EL (cell line): ENCODE measurements around the gene GAR1.
"Not testable (repeated sequence)": the region's sequence is repeated elsewhere in the genome, so short reads cannot be mapped to it uniquely, and the experiment has no call there.

Source experiments
- DNase-seq: peaks from one replicate; pipeline ENCODE4 v3.0.0-alpha.2; 2016

GAR1 gene

DNA sequence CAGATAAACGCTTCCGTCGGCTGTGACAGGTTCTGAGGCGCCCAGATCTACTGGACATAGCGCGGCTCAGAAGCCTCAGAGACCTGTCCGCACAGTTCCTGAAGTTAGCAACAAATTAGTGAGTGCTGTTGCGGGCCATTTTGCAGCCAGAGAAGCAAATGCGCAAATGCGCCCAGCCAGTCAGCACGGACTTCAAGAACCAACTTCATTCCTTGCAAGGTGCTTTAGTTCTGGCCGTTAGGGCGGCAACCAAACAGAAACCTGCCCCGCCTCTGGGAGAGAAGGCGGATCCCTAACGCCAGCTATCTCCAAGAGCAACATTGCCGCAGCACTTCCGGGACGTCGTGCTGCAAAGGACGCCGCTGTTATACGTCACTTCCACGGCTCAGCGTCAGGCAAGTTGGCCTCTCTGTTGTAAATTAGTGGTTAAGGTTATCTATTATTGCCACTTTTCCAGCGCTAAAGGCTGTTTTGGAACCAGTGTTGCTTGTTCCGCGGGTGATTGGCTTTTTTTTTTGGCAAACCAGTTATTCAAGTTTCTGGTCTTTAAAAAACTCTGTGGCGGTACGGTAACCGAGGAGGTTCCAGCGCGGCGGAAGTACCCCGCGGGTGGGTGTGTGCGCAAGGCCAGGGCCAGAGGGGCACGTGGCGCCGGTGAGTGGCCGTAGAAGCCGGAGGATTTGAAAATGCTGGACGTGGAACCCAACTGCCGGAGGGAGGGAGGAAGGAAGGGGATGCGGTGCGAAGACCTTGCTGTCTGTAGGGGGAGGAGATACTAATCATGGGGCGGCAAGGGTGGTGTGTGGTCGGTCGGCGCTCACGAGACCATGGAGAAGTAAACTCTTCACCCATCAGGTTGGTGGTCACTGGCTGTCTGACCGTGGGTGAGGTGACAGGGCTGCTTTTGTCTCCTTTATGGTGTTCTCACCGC lies at the start of gene GAR1:
Gene GAR1 (plus strand): TSS at position 612 of the 931 bp plus-strand sequence. CDS start 403 bp downstream, outside the sequence.
- DNase-seq = peak; percentile 92

DNA sequence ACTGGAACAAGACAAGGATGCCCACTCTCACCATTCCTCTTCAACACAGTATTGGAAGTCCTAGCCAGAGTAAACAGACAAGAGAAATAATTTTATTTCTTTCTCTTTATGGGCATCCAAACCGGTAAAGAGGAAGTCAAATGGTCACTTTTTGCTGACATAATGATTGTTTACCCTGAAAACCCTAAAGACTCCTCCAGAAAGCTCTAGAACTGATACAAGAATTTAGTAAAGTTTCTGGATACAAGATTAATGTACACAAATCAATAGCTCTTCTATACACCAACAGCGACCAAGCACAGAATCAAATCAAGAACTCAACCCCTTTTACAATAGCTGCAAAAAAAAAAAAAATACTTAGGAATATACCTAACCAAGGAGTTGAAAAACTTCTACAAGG lies 33.5 kb upstream of the GAR1 start:
- DNase-seq = not testable (repeated sequence)

DNA sequence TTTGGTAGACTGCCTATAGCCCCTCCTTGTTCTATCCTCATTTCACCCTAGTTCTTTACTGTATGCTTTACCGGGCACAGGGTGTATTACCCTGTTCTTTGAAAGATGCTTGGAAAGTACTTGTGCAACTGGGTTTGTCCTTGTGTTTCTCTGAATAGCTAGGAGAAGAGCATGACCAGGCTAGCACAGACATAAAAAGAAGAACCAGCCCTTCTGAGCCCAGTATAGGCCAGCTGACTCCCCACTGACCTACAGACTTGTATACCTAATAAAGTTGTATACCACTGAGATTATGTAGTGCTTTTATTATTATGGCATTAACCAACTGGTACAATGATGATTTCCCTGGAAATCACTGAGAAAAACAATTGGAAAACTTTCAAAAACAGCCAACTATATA lies 28.7 kb upstream of the GAR1 start:
- DNase-seq = no peak

- DNase-seq = no peak
These were observed 27.8 kb upstream of the GAR1 start for GRCh38 chr4:109787807-109788206.

- no peak for DNase-seq
These were observed 20.5 kb upstream of the GAR1 start for GRCh38 chr4:109795059-109795458.

GRCh38 chr4:109798866-109799265 lies 16.7 kb upstream of the GAR1 start:
- no peak for DNase-seq

GRCh38 chr4:109801099-109801789 lies 14.3 kb upstream of the GAR1 start:
- no peak for DNase-seq

- peak; percentile 49 for DNase-seq
These were observed 13.7 kb upstream of the GAR1 start, which contains the start of gene CFI for GRCh38 chr4:109801895-109802319. Gene CFI, minus strand, starts transcription at chr4:109801999. Its CDS starts 28 bp downstream, at chr4:109801971.

GRCh38 chr4:109803924-109804571 lies 11.5 kb upstream of the GAR1 start:
- peak; percentile 50 for DNase-seq

GRCh38 chr4:109809655-109810054 lies 5.9 kb upstream of the GAR1 start:
- DNase-seq = no peak

- no peak for DNase-seq
These were observed 4.8 kb upstream of the GAR1 start for GRCh38 chr4:109810552-109811387.

DNA sequence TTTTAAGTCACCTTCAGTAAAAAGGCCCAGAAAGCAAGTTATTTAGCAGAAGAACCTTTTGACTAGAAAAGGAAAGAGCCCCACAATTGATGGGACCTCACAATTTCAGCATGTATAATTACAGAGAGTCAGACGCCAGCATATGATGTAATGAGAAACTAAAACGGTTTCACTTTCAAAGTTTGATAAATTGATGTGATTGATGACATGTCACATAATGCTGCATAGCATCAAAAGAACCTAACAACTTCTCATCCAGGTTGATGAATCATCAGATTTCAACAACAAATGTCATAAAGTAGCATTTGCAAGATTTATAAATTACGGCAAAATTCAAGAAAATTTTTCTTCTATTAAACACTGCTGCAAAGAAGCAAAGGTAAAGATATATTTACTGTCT lies 3.9 kb upstream of the GAR1 start:
- no peak for DNase-seq

- no peak for DNase-seq
These were observed 500 bp downstream of the GAR1 start for GRCh38 chr4:109816082-109816442.

DNA sequence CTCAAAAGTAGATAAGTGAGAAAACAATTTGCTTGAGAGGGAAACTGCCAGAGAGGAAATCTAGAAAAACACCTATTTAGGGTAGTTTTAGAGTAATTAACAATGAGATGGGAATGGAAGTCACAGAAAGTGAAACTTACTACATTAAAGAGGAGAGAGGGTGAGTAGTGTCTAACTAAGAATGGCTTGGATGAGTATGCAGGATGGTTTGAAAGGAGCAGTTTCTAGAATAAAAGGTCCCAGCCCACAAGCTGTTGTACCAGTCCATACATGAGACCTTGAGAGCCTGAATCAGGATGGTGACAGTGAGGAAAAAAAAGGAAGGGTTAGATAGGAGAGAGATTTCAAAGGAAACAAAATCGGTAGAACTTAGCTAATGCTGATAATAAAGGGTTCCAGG lies 1.3 kb downstream of the GAR1 start:
- DNase-seq = no peak

GRCh38 chr4:109818268-109818667 lies 2.7 kb downstream of the GAR1 start:
- no peak for DNase-seq

GRCh38 chr4:109820563-109820962 lies 5.0 kb downstream of the GAR1 start:
- no peak for DNase-seq

GRCh38 chr4:109821185-109821584 lies 5.6 kb downstream of the GAR1 start:
- no peak for DNase-seq

GRCh38 chr4:109826719-109827118 lies 11.2 kb downstream of the GAR1 start:
- no peak for DNase-seq

GRCh38 chr4:109827672-109828071 lies 12.1 kb downstream of the GAR1 start, which contains the start of gene RRH:
Gene RRH, plus strand, starts transcription at chr4:109827972. Its CDS starts 56 bp downstream, at chr4:109828028.
- no peak for DNase-seq

- no peak for DNase-seq
These were observed 18.2 kb downstream of the GAR1 start for GRCh38 chr4:109833756-109834155.

- DNase-seq = no peak
These were observed 21.4 kb downstream of the GAR1 start for GRCh38 chr4:109836985-109837384.

DNA sequence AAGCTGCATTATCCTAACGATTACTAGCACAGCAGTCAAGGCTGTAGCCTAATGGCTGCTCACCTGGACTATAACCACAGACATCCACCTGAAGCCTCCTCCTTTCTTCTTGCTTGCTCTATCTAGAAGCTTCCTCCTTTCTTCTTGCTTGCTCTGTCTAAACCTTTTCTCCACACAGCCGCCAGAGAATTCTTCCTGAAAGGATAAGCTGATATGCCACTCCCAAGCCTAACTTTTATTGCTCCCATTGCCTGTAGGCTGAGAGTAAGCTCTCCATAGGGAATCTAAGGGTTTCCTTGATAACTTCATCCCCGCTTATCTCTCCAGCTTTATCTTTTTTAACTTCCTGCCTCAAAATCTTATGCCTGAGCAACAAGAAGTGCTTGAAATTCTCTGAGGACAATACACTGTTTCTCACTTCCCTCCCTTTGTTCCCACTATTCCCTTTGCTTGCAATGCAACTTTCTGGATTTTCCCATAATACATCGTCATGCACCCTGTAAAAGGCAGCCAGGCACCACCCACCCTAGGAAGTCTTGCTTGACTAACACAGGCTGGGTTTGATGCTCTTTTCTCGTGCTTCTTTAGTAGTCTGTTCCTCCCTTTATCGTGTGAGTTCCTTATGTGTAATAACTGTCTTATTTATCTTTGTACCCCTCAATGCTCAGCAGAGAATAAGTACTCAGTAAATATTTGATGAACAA lies 31.0 kb downstream of the GAR1 start:
- no peak for DNase-seq
